Measurements from ENCODE around the gene EPHB1. TPM values are rescaled to one million over a fixed set of nuclear protein-coding genes. Genes with fewer than 3 reads are reported as not detected.

Gene EPHB1
- polyA plus RNA-seq, 3 donors, result 0.06 to 0.55 TPM; not detected in 1

- Histone ChIP-seq H3K36me3 (replicated peaks in 1 of 2; ENCODE audit: control insufficient read depth in 1 of 2, insufficient read depth in 2 of 2, low read length in 2 of 2) (no peaks in the 10 kb centered on the region), H4K20me1 (ENCODE audit: insufficient read depth, low read length) (no peaks in the 10 kb centered on the region), H3K27me3 (ENCODE audit: control insufficient read depth in 2 of 2, insufficient read depth in 2 of 2, low read length in 2 of 2) (no peaks in the 10 kb centered on the region), H2AFZ (ENCODE audit: insufficient read depth, low read depth, low read length, poor library complexity, severe bottlenecking) (no peak overlapping the region), H3K4me3 (replicated peaks in 1 of 3; ENCODE audit: low read depth in 2 of 3, low read length in 3 of 3) (no peak overlapping the region), H3K9ac (ENCODE audit: insufficient read depth, low read length, poor library complexity, severe bottlenecking) (no peak overlapping the region), H3K79me2 (ENCODE audit: insufficient read depth, low read length) (no peaks in the 10 kb centered on the region), H3K9me3 (replicated peaks in 1 of 2; ENCODE audit: control insufficient read depth in 1 of 2, insufficient read depth in 1 of 2, low read length in 2 of 2) (no peaks in the 10 kb centered on the region), H3K4me2 (replicated peaks; ENCODE audit: extremely low read depth, low read length, poor library complexity, severe bottlenecking) (no peak overlapping the region), H3K27ac (ENCODE audit: low read depth in 1 of 2, low read length in 2 of 2) (no peak overlapping the region), H3K4me1 (ENCODE audit: control insufficient read depth in 1 of 2, insufficient read depth in 2 of 2, low read length in 2 of 2) (no peaks in the 10 kb centered on the region)
- no peak overlapping the region for H3K27ac Mint-ChIP-seq
- no peak for TF ChIP-seq CTCF (IDR thresholded peaks at IDR 0.05)
- peaks cover 1 to 9% (median 3%) of the 10 kb centered on the region in 3 donors for H3K27me3 Mint-ChIP-seq (ENCODE audit: low read depth in 3 of 3)
- H3K4me3 Mint-ChIP-seq, result no peak overlapping the region
- WGBS (ENCODE audit: insufficient coverage), result 92% methylated on average over 2 of the region's 2 CpGs
- DNase-seq, result no peak
- peaks cover 0 to 5% (median 2%) of the 10 kb centered on the region in 7 donors for H3K9me3 Mint-ChIP-seq
- intact Hi-C loops (cut with micrococcal nuclease), result no loop called here
- no peaks in the 10 kb centered on the region for H3K36me3 Mint-ChIP-seq
- no peaks in the 10 kb centered on the region for H3K4me1 Mint-ChIP-seq
Observed at GRCh38 chr3:135169651-135170050, 374.6 kb downstream of the EPHB1 start.

GRCh38 chr3:135170732-135171131, 375.7 kb downstream of the EPHB1 start:
- no peak overlapping the region for H3K27ac Mint-ChIP-seq
- Histone ChIP-seq H3K36me3 (replicated peaks in 1 of 2; ENCODE audit: control insufficient read depth in 1 of 2, insufficient read depth in 2 of 2, low read length in 2 of 2) (no peaks in the 10 kb centered on the region), H3K4me3 (replicated peaks in 1 of 3; ENCODE audit: low read depth in 2 of 3, low read length in 3 of 3) (no peak overlapping the region)

More at GRCh38 chr3:135170732-135171131, 375.7 kb downstream of the EPHB1 start:
- H3K9me3 Mint-ChIP-seq, result peaks cover 0 to 5% (median 2%) of the 10 kb centered on the region in 7 donors
- no peaks in the 10 kb centered on the region for H3K4me1 Mint-ChIP-seq
- Histone ChIP-seq H4K20me1 (ENCODE audit: insufficient read depth, low read length) (no peaks in the 10 kb centered on the region), H3K27ac (ENCODE audit: low read depth in 1 of 2, low read length in 2 of 2) (no peak overlapping the region), H3K79me2 (ENCODE audit: insufficient read depth, low read length) (no peaks in the 10 kb centered on the region), H3K9me3 (replicated peaks in 1 of 2; ENCODE audit: control insufficient read depth in 1 of 2, insufficient read depth in 1 of 2, low read length in 2 of 2) (no peaks in the 10 kb centered on the region), H3K27me3 (ENCODE audit: control insufficient read depth in 2 of 2, insufficient read depth in 2 of 2, low read length in 2 of 2) (no peaks in the 10 kb centered on the region), H3K4me1 (ENCODE audit: control insufficient read depth in 1 of 2, insufficient read depth in 2 of 2, low read length in 2 of 2) (no peaks in the 10 kb centered on the region), H3K4me2 (replicated peaks; ENCODE audit: extremely low read depth, low read length, poor library complexity, severe bottlenecking) (no peak overlapping the region), H3K9ac (ENCODE audit: insufficient read depth, low read length, poor library complexity, severe bottlenecking) (no peak overlapping the region), H2AFZ (ENCODE audit: insufficient read depth, low read depth, low read length, poor library complexity, severe bottlenecking) (no peak overlapping the region)
- no peak for TF ChIP-seq CTCF (IDR thresholded peaks at IDR 0.05)
- H3K27me3 Mint-ChIP-seq (ENCODE audit: low read depth in 3 of 3), result peaks cover 1 to 9% (median 3%) of the 10 kb centered on the region in 3 donors
- no peak overlapping the region for H3K4me3 Mint-ChIP-seq
- intact Hi-C loops (cut with micrococcal nuclease), result no loop called here
- DNase-seq, result no peak
- WGBS (ENCODE audit: insufficient coverage), result no CpG with 5 or more reads among the region's 1 CpG
- H3K36me3 Mint-ChIP-seq, result no peaks in the 10 kb centered on the region
